Suprapubic skin (tissue), 4 donors: ENCODE data around the gene DLGAP4. TPM values are rescaled to one million over a fixed set of nuclear protein-coding genes. Genes with fewer than 3 reads are reported as not detected.
A peak's percentile ranks its signal among the peaks of the same experiment; 100 is the strongest.

Source experiments
- DNase-seq, 2 donors: peaks; one replicate each; pipeline ENCODE4 v3.0.0-alpha.2; 2019; ENCODE audit warnings: low spot score in 2 of 2
- H3K27ac ChIP-seq: fragments of 200-600 bp; sonication (generic); one replicate; pipeline ENCODE4 v1.5.1; 2019
- H3K27me3 ChIP-seq: fragments of 200-600 bp; sonication (generic); one replicate; pipeline ENCODE4 v1.5.1; 2019
- H3K36me3 ChIP-seq: fragments of 200-600 bp; sonication (generic); one replicate; pipeline ENCODE4 v1.5.1; 2019
- H3K4me1 ChIP-seq: fragments of 200-600 bp; sonication (generic); one replicate; pipeline ENCODE4 v1.5.1; 2019
- H3K4me3 ChIP-seq: fragments of 200-600 bp; sonication (generic); one replicate; pipeline ENCODE4 v1.5.1; 2019; ENCODE audit warnings: mild to moderate bottlenecking
- H3K9me3 ChIP-seq: fragments of 200-600 bp; sonication (generic); one replicate; pipeline ENCODE4 v1.5.1; 2019
- EP300 ChIP-seq: sonication (generic); formaldehyde crosslinking; IDR thresholded peaks from one replicate; pipeline ENCODE4 v1.6.1; 2017; ENCODE audit warnings: antibody characterized with exemption
- POLR2A ChIP-seq, 2 donors: fragments of 450-650 bp; IDR thresholded peaks; one replicate each; pipeline ENCODE4 v1.6.1; 2017; ENCODE audit warnings: antibody characterized with exemption in 2 of 2, mild to moderate bottlenecking in 2 of 2, moderate library complexity in 2 of 2
- POLR2AphosphoS5 ChIP-seq, 3 donors: sonication (generic); formaldehyde crosslinking; IDR thresholded peaks; one replicate each; pipeline ENCODE4 v1.6.1; 2017; ENCODE audit warnings: antibody characterized with exemption in 3 of 3
- WGBS: methylation state at CpG from one replicate; pipeline ENCODE4 v1.1.5; 2018; 5-methylcytosine and 5-hydroxymethylcytosine counted together
- total RNA-seq, 4 donors: library from RNA; depleted of rRNA; stranded (reverse); fragments of >200 nt; gene quantifications; one replicate each; pipeline ENCODE4 v1.1.0, GENCODE V29; 2016
- TF ChIP-seq, protein P1 (sequence below), 2 donors: fragments of 200-600 bp in 1 of 2; fragments of 450-650 bp in 1 of 2; sonication (generic) in 1 of 2; IDR thresholded peaks; one replicate each; pipeline ENCODE4 v1.5.1; 2016 to 2019; ENCODE audit warnings: antibody characterized with exemption in 2 of 2, mild to moderate bottlenecking in 1 of 2, moderate library complexity in 1 of 2

The DLGAP4 gene
- total RNA-seq, 4 donors from 2014 or later, result 69.5 to 120 (median 96.8) TPM

DNA sequence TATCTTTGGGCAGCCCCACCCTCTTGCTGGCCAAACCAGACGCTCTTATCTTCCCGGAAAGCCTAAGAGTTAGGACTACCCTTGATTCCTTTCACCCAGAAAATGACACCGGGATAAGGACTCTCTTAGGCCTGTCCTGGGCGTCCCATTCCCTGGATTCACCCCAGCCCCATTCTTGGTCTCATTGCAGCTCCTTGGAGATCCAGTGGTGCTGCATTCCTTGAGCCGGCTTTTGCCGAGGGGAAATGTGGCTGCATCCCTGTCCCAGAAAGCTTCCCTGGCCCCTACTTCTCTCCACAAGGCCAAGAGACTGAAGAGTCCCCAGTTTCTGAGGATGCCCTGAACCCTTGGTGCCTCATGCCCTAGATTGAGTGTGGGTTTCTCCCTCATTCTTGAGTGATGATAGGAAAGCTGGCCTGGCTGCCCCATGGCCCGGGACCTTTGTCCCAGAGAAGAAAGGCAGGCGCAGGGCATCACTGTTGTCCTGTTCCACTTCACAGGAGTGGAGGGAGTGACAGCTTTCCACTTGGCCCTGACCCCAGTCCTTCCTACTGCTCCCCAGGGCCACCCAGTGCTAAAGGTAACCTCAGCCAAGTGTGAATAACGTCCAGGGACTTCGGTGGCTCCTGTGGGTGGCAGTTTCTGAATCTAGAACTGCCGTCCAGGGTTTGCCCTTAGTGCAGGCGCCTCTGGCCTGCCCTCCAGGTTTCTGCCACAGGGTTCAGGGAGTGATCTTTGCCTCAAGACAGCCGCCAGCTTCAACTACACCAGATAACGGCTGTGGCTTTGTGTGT, 192.4 kb downstream of the DLGAP4 start:
- H3K9me3 ChIP-seq, result no peaks in the 10 kb centered on the region
- H3K36me3 ChIP-seq, result peaks cover 72% of the 10 kb centered on the region
- peaks cover 22% of the 10 kb centered on the region for H3K4me1 ChIP-seq
- no peak overlapping the region for H3K4me3 ChIP-seq
- H3K27ac ChIP-seq, result no peak overlapping the region
- no peaks in the 10 kb centered on the region for H3K27me3 ChIP-seq
- TF ChIP-seq, protein P1, sequence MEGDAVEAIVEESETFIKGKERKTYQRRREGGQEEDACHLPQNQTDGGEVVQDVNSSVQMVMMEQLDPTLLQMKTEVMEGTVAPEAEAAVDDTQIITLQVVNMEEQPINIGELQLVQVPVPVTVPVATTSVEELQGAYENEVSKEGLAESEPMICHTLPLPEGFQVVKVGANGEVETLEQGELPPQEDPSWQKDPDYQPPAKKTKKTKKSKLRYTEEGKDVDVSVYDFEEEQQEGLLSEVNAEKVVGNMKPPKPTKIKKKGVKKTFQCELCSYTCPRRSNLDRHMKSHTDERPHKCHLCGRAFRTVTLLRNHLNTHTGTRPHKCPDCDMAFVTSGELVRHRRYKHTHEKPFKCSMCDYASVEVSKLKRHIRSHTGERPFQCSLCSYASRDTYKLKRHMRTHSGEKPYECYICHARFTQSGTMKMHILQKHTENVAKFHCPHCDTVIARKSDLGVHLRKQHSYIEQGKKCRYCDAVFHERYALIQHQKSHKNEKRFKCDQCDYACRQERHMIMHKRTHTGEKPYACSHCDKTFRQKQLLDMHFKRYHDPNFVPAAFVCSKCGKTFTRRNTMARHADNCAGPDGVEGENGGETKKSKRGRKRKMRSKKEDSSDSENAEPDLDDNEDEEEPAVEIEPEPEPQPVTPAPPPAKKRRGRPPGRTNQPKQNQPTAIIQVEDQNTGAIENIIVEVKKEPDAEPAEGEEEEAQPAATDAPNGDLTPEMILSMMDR (IDR thresholded peaks at IDR 0.05), result no peak
- no peak for TF ChIP-seq EP300
- no peak for TF ChIP-seq POLR2A (IDR thresholded peaks at IDR 0.05)
- no peak for TF ChIP-seq POLR2AphosphoS5 (IDR thresholded peaks at IDR 0.05)
- WGBS, result 89% methylated on average over 13 of the region's 14 CpGs
- no peak for DNase-seq

DNA sequence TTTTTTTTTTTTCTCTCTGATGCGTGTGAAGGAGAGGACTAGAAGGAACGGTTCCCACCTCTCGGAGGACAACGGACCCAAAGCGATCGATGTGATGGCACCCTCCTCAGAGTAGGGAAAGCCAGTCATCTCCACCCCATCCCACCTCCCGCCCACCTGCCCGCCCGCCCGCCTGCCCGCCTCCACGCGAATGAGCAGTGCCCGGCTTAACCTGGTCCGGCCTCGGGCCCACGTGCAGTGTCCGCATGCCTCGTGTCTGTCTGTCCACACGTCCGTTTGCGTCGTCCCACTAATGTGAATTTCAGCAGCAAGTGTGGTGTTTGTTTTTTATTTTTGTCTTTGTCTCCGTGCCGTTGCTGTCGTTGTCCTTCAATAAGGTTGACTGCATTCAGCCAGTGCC, 193.1 kb downstream of the DLGAP4 start:
- WGBS, result 95% methylated on average over 23 of the region's 26 CpGs
- Histone ChIP-seq H3K4me3 (no peak overlapping the region), H3K27me3 (no peaks in the 10 kb centered on the region), H3K9me3 (no peaks in the 10 kb centered on the region), H3K4me1 (peaks cover 15% of the 10 kb centered on the region), H3K36me3 (peaks cover 79% of the 10 kb centered on the region), H3K27ac (no peak overlapping the region)
- DNase-seq, result no peak
- TF ChIP-seq POLR2AphosphoS5 (IDR thresholded peaks at IDR 0.05), result no peak
- TF ChIP-seq, protein P1 (IDR thresholded peaks at IDR 0.05), result no peak
- TF ChIP-seq POLR2A (IDR thresholded peaks at IDR 0.05), result no peak
- no peak for TF ChIP-seq EP300

DNA sequence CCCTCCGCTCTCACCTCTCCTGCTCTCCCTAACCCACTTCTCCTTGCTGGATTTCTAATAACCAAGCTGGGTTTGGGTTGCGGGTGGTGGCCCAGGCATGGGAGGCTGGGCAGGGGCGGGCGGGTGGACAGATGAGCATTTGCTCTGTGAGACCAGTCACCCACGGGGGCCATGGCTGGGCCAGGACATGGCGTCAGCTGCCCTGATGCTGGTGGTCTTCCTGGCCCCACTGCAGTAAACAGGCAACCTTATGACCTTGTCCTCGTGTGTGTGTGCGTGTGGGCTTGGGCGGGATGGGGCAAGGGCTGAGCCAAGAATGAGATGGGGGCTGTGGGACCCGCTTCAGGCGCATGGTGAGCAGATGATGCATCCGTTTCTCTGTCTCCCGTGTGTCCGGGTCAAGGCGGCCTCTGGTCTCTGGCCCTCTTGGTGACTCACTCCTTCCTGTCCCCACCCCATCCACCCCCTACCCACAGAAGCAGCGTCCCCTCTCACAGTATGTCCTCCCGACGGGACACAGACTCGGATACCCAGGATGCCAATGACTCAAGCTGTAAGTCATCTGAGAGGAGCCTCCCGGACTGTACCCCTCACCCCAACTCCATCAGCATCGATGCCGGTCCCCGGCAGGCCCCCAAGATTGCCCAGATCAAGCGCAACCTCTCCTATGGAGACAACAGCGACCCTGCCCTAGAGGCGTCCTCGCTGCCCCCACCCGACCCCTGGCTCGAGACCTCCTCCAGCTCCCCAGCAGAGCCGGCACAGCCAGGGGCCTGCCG, 193.8 kb downstream of the DLGAP4 start:
- 83% methylated on average over 31 of the region's 31 CpGs for WGBS
- H3K27me3 ChIP-seq, result no peaks in the 10 kb centered on the region
- no peak overlapping the region for H3K27ac ChIP-seq
- TF ChIP-seq POLR2AphosphoS5 (IDR thresholded peaks at IDR 0.05), result no peak
- TF ChIP-seq POLR2A (IDR thresholded peaks at IDR 0.05), result no peak
- TF ChIP-seq EP300, result no peak
- TF ChIP-seq, protein P1 (IDR thresholded peaks at IDR 0.05), result no peak
- peaks cover 83% of the 10 kb centered on the region for H3K36me3 ChIP-seq
- no peaks in the 10 kb centered on the region for H3K9me3 ChIP-seq
- no peak overlapping the region for H3K4me3 ChIP-seq
- no peak for DNase-seq
- peaks cover 11% of the 10 kb centered on the region for H3K4me1 ChIP-seq

DNA sequence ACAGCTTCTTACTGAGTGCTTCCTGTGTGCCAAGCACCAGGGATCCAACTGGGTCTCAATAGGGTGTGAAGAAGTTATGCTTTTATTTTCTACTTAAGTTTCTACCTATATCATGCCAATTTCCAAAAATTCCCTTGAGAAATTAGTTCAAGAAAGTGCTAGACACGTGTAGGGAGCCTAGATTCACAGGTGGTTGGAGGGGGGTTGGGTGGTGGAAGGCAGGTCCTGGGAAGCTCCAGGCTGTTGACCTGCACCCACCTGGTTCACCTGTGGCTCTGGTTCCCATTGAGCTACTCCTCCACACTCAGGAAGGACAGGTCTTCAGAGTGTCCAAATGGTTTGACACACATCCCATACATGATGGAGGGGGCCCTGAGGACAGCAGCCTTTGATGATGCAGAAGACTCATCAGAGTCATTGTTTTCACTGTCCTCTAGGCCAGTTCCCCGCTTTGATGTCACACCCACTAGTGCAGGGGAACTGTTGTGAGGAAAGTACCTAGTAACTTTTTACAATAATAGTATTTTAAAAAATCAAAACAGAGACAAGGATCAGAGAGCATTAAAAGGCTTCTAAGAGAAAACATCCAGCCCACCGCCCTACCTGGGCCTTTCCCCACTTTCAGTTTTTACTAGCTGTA, 195.3 kb downstream of the DLGAP4 start:
- peak in 1 of 2 donors; percentile 26 for DNase-seq
- 72% methylated on average over 3 of the region's 3 CpGs for WGBS
- Histone ChIP-seq H3K4me1 (no peaks in the 10 kb centered on the region), H3K4me3 (no peak overlapping the region), H3K36me3 (peaks cover 92% of the 10 kb centered on the region), H3K9me3 (no peaks in the 10 kb centered on the region), H3K27ac (no peak overlapping the region), H3K27me3 (no peaks in the 10 kb centered on the region)
- TF ChIP-seq, protein P1 (IDR thresholded peaks at IDR 0.05), result no peak
- TF ChIP-seq POLR2A (IDR thresholded peaks at IDR 0.05), result no peak
- TF ChIP-seq EP300, result no peak
- TF ChIP-seq POLR2AphosphoS5 (IDR thresholded peaks at IDR 0.05), result no peak

DNA sequence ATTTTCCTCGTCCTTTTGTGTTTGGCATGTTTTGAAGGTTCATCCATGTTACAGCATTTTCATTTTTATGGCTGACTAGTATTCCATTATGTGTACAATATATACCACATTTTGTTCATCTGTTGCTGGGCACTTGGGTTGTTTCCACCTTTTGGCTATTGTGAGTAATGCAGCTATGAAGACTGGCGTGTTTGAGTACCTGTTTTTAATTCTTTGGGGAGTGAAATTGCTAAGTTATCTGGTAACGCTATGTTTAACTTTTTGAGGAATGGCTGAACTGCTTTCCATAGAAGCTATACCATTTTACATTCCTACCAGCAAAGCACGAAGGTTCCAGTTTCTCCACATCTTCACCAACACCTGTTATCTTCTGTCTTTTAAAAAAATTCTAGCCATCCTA, 198.2 kb downstream of the DLGAP4 start:
- no peak for DNase-seq
- Histone ChIP-seq H3K4me1 (no peaks in the 10 kb centered on the region), H3K36me3 (peaks cover 89% of the 10 kb centered on the region), H3K4me3 (no peak overlapping the region), H3K9me3 (no peaks in the 10 kb centered on the region), H3K27me3 (no peaks in the 10 kb centered on the region), H3K27ac (no peak overlapping the region)
- TF ChIP-seq EP300, result no peak
- no peak for TF ChIP-seq POLR2AphosphoS5 (IDR thresholded peaks at IDR 0.05)
- TF ChIP-seq, protein P1 (IDR thresholded peaks at IDR 0.05), result no peak
- TF ChIP-seq POLR2A (IDR thresholded peaks at IDR 0.05), result no peak
- 93% methylated on average over 4 of the region's 4 CpGs for WGBS
